ENCODE results near the gene IL20RA.
A peak's percentile ranks its signal among the peaks of the same experiment; 100 is the strongest.

Gene IL20RA

GRCh38 chr6:137045222-137045789 is 541 bp upstream of the IL20RA start:
- DNase-seq = no peak

DNA sequence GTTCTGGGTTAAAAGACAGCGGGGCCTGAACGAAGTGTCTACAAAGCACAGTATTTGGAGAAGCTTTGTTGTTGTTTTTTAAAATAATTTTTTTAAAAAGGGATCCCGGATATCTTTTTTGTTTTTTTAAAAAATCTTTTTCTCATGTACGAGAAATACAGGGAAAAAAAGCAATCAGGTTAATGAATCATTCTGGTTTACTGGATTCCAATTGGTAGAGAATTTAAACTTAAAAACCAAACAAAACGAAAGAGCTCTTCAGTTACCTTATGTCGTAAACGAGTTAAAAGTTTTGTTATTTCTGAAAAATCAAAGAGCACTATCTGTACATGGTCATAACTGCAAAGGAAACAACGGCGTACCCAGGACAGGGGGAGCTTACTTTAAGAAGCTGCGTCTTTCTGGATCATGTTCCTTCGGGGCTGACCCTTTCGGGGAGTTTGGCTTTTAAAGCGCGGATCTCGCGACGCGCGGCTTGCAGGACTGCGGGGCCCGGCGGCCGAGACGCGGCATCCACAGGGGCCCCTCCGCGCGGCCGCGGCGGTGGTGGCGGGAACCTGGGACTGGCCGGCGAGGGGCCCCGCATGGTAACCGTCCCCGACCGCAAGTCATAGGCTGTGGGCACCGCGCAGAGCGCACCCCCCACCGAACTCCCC is 927 bp downstream of the IL20RA start:
- no peak for DNase-seq

DNA sequence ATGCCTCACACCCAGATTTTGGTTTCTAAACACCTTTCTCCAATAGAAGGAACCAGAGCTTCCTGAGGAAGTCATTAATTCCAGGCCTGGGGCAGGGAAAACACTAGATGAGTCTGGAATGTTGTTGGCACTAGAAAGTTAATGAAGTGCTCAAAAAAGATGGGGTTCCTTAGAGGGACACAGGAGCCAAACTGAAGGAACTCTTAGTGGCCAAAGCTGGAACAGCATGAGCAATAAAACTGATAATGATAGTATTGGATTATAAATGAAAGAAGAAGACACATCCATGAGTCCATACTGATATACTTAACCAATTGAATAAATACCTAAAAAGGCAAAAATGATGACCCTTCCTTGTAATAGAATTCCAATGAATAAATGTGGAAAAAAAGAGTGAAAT is 4.4 kb downstream of the IL20RA start:
- DNase-seq = no peak

DNA sequence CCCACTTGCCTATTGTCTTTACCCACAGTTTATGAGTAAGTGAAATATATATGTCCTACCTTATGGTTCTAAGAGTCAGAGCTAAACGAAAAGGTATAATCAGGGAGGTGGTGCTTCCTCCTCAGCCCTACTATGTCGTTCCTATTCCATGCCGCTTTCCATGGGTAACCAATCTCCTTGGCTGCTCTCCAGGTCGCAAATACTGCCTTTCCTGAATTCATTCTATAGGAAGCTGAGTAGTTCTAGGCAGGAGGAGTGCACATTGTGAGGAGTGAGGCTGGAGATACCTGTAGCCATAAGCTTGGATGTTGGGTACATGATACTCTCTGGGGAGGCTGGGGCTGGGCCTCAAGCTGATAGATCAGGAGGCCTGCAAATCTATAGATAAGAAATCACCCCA is 5.8 kb downstream of the IL20RA start:
- no peak for DNase-seq

- DNase-seq = no peak
Observed at GRCh38 chr6:137036566-137037300, 8.0 kb downstream of the IL20RA start.

- peak; percentile 39 for DNase-seq
Observed at GRCh38 chr6:137033828-137034227, 10.9 kb downstream of the IL20RA start.

- DNase-seq = no peak
Observed at GRCh38 chr6:137031122-137031521, 13.6 kb downstream of the IL20RA start.

- DNase-seq = no peak
Observed at GRCh38 chr6:137028912-137029311, 15.9 kb downstream of the IL20RA start.

- no peak for DNase-seq
Observed at GRCh38 chr6:137025786-137026730, 18.7 kb downstream of the IL20RA start.

GRCh38 chr6:137024237-137024990 is 20.4 kb downstream of the IL20RA start:
- DNase-seq = no peak

- DNase-seq = no peak
Observed at GRCh38 chr6:137020776-137021175, 24.0 kb downstream of the IL20RA start.

DNA sequence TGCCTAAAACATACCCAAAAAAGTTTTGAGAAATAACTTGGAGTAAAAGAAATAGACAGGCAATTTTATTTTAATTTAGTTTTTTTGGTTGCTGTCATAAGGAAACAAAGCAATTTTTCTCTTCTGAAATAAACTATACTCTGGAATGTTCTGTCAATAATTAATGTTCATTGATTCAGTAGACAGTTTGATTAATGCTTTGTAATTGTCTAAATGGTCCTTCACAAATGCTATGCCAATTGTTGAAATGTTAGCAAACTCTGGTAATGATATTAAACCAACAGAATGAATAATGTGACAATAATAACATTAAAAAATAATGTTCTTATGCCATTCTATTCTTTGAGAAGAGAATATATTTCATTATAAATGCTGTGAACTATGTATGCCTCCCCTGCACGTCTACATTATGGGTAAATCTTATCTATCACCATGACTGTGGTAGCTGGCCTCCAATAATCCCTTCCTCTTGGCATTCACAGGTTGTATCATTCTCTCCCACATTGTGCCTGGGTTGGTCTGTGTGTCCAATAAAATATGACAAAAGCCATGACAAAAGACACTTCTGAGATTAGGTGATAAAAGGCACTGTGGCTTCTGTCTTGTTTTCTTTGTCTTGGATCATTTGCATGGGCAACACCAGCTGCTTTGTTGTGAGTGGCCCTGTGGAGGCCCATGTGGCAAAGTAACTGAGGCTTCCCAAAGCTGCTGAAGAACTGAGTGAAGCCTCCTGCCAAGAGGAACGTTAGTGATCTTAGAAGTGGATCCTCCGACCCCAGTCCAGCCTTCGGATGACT is 25.1 kb downstream of the IL20RA start:
- no peak for DNase-seq

GRCh38 chr6:137017081-137017480 is 27.7 kb downstream of the IL20RA start:
- DNase-seq = no peak

GRCh38 chr6:137016356-137016755 is 28.4 kb downstream of the IL20RA start:
- no peak for DNase-seq

- DNase-seq = no peak
Observed at GRCh38 chr6:137015943-137016342, 28.8 kb downstream of the IL20RA start.

- DNase-seq = no peak
Observed at GRCh38 chr6:137013738-137014602, 30.8 kb downstream of the IL20RA start.

- no peak for DNase-seq
Observed at GRCh38 chr6:137013031-137013430, 31.7 kb downstream of the IL20RA start.

DNA sequence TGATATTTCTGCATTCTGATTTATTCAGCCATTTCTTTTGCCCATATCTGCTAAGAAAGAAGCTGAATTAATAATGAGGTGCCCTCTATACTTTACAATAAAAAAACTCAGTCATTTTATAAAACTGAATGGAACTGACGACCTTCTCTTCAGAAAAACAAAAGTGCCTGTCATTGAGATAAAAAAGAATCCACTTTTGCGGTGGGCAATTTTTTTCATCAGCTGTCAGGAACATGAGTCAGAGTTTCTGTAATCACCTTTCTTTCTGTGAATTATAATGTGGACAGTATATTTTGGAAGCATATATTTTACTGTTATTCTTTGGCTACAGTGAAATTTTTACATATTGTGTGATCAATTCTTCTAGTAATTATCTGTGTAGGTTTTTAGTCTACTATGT is 33.4 kb downstream of the IL20RA start:
- DNase-seq = no peak

DNA sequence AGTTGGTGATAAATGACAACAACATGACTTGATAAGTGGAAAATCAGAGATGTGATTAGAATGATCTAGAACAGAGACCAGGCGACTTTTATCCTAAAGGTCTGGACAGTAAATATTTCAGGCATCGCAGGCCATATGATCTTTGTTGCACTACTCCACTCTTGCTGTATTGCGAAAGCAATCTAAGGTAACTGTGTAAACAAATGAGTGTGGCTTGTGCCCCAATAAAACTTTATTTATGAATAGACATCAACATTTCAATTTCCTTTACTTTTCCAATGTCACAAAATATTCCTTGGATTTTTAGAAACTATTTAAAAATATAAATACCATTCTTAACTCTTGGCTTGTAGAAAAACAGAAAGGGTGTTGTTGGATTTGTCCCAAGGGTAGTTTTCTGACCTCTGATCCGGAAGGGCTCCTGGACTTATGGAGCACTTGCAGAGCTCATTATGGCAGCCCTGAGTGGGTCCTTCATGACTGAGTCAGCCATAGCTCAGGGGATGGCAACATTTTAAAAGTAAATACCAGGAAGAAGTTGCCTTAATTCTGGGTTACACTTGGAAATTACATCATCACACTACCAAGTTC is 34.5 kb downstream of the IL20RA start:
- no peak for DNase-seq

DNA sequence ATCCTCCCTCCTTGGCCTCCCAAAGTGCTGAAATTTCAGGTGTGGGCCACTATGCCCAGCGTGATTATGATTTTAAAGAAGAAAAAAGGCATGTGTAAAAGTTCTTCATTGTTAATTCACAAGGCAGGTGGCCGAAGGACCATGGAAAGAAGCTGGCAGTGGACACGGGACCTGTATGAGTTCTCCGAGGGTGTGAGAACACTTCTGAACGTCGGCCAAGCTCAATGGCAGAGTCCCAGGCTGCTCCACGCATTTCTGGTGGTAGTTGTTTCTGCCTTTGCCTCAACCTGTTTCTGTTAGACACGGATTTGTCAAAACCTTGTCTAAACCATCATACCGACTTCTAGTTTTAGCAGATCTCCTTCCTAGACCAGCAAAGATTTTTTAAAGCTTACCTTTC is 36.6 kb downstream of the IL20RA start:
- DNase-seq = no peak
